Glomerular endothelial cell (primary cell): ENCODE data around the gene CFAP73. TPM values are rescaled to one million over a fixed set of nuclear protein-coding genes. Genes with fewer than 3 reads are reported as not detected.

Experiments
- DNase-seq: peaks from one replicate; pipeline ENCODE4 v3.0.0-alpha.2; 2011; ENCODE audit warnings: low read depth, low spot score; ENCODE audit errors: extremely low read depth
- total RNA-seq: library from RNA; depleted of rRNA; stranded (reverse); fragments of >200 nt; gene quantifications from 2 replicates; pipeline ENCODE4 v1.2.3, GENCODE V29; 2015

CFAP73 gene
- total RNA-seq, 1 donor from 2014 or later, result not detected

- no peak for DNase-seq
Observed at GRCh38 chr12:113119980-113120669, 29.4 kb upstream of the CFAP73 start.

GRCh38 chr12:113120670-113121370 lies 28.7 kb upstream of the CFAP73 start:
- no peak for DNase-seq

- DNase-seq, result no peak
Observed at GRCh38 chr12:113127791-113128199, 21.7 kb upstream of the CFAP73 start.

- no peak for DNase-seq
Observed at GRCh38 chr12:113128802-113129663, 20.5 kb upstream of the CFAP73 start.

- DNase-seq, result no peak
Observed at GRCh38 chr12:113129664-113130456, 19.7 kb upstream of the CFAP73 start.

GRCh38 chr12:113130457-113131135 lies 18.9 kb upstream of the CFAP73 start:
- no peak for DNase-seq

- no peak for DNase-seq
Observed at GRCh38 chr12:113131556-113131955, 18.0 kb upstream of the CFAP73 start.

GRCh38 chr12:113133036-113133435 lies 16.5 kb upstream of the CFAP73 start:
- no peak for DNase-seq

- DNase-seq, result no peak
Observed at GRCh38 chr12:113133666-113134065, 15.9 kb upstream of the CFAP73 start.

GRCh38 chr12:113134071-113134470 lies 15.5 kb upstream of the CFAP73 start:
- DNase-seq, result no peak

GRCh38 chr12:113134521-113134951 lies 15.0 kb upstream of the CFAP73 start:
- DNase-seq, result no peak

- no peak for DNase-seq
Observed at GRCh38 chr12:113135178-113136127, 14.1 kb upstream of the CFAP73 start, which contains the start of gene RASAL1. Gene RASAL1 (minus strand): TSS chr12:113135761. CDS start chr12:113135462, 299 bp downstream.

- no peak for DNase-seq
Observed at GRCh38 chr12:113136128-113136989, 13.2 kb upstream of the CFAP73 start.

- no peak for DNase-seq
Observed at GRCh38 chr12:113136990-113137511, 12.5 kb upstream of the CFAP73 start.

GRCh38 chr12:113137861-113138783 lies 11.4 kb upstream of the CFAP73 start:
- DNase-seq, result no peak

- DNase-seq, result no peak
Observed at GRCh38 chr12:113138826-113139225, 10.7 kb upstream of the CFAP73 start.
